Measurements from ENCODE around the gene CGNL1.

The CGNL1 gene

DNA sequence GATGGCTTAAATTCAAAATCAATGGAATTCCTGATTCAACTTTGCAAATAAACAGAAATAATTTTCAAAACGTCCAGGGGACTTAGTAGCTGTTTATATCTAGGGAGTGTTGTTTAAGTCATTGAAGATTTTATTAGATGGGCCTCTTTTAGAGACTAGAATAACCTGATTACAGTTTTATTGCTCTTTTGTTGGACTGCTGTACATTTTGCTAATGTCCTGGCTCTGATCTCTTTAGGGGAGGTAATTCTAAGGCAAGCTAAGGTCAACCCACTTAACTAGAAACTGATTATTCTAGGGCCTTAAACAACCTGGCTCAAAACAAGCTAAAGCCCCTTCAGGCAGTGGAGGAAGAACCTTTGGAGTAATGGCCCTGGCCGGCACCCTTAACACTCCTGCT lies 153.4 kb downstream of the CGNL1 start:
- Histone ChIP-seq H3K9me3 (replicated peaks in 1 of 2; ENCODE audit: control insufficient read depth in 2 of 2, insufficient read depth in 1 of 2, low read depth in 1 of 2, low read length in 2 of 2) (no peaks in the 10 kb centered on the region), H3K79me1 (ENCODE audit: low read depth, low read length) (no peaks in the 10 kb centered on the region), H2BK5ac (ENCODE audit: low read length) (no peak overlapping the region), H4K8ac (ENCODE audit: low read depth, low read length) (no peak overlapping the region), H3K9ac (ENCODE audit: low read depth, low read length, poor library complexity) (no peak overlapping the region), H3K4me3 (ENCODE audit: low read length in 2 of 2) (no peak overlapping the region), H3K23ac (ENCODE audit: low read depth, low read length, poor library complexity) (no peak overlapping the region), H2BK15ac (ENCODE audit: low read length) (no peak overlapping the region), H3K27me3 (ENCODE audit: control insufficient read depth in 3 of 3, insufficient read depth in 3 of 3, low read depth in 1 of 3, low read length in 3 of 3) (no peaks in the 10 kb centered on the region), H2BK120ac (ENCODE audit: low read depth, low read length) (no peak overlapping the region), H3K18ac (ENCODE audit: low read length) (no peak overlapping the region), H3K4me2 (ENCODE audit: insufficient read depth, low read length, poor library complexity, severe bottlenecking) (no peak overlapping the region), H2BK12ac (ENCODE audit: low read length) (no peak overlapping the region), H4K91ac (ENCODE audit: low read depth, low read length, poor library complexity) (no peak overlapping the region), H3K14ac (ENCODE audit: low read length) (no peak overlapping the region), H2AK5ac (ENCODE audit: low read depth, low read length) (no peak overlapping the region), H3K4ac (ENCODE audit: low read length) (no peak overlapping the region), H3K27ac (replicated peaks; ENCODE audit: low read length) (no peak overlapping the region), H2AFZ (ENCODE audit: low read length) (no peak overlapping the region), H3K36me3 (replicated peaks in 1 of 2; ENCODE audit: control insufficient read depth in 2 of 2, insufficient read depth in 2 of 2, low read length in 2 of 2) (no peaks in the 10 kb centered on the region), H3K4me1 (ENCODE audit: control insufficient read depth in 2 of 2, insufficient read depth in 1 of 2, low read depth in 1 of 2, low read length in 2 of 2) (peaks cover 5 to 17% of the 10 kb centered on the region in 2 donors)
- WGBS, 2 donors (ENCODE audit: extremely low coverage in 2 of 2, insufficient read length in 2 of 2, insufficient replicate concordance in 1 of 2): no CpG with 5 or more reads among the region's 2 CpGs
- no peak for DNase-seq (ENCODE audit: low spot score)

- Histone ChIP-seq H3K27ac (replicated peaks; ENCODE audit: low read length) (no peak overlapping the region), H3K14ac (ENCODE audit: low read length) (no peak overlapping the region), H3K4me1 (ENCODE audit: control insufficient read depth in 2 of 2, insufficient read depth in 1 of 2, low read depth in 1 of 2, low read length in 2 of 2) (peaks cover 5 to 23% of the 10 kb centered on the region in 2 donors), H3K4me2 (ENCODE audit: insufficient read depth, low read length, poor library complexity, severe bottlenecking) (no peak overlapping the region), H3K9ac (ENCODE audit: low read depth, low read length, poor library complexity) (no peak overlapping the region), H3K79me1 (ENCODE audit: low read depth, low read length) (no peaks in the 10 kb centered on the region), H3K18ac (ENCODE audit: low read length) (no peak overlapping the region), H2AK5ac (ENCODE audit: low read depth, low read length) (no peak overlapping the region), H2AFZ (ENCODE audit: low read length) (peak overlapping the region; percentile 54), H4K8ac (ENCODE audit: low read depth, low read length) (no peak overlapping the region), H3K36me3 (replicated peaks in 1 of 2; ENCODE audit: control insufficient read depth in 2 of 2, insufficient read depth in 2 of 2, low read length in 2 of 2) (peaks cover 0 to 1% of the 10 kb centered on the region in 2 donors), H3K23ac (ENCODE audit: low read depth, low read length, poor library complexity) (no peak overlapping the region), H4K91ac (ENCODE audit: low read depth, low read length, poor library complexity) (no peak overlapping the region), H2BK120ac (ENCODE audit: low read depth, low read length) (no peak overlapping the region), H2BK15ac (ENCODE audit: low read length) (no peak overlapping the region), H3K4me3 (ENCODE audit: low read length in 2 of 2) (no peak overlapping the region), H3K9me3 (replicated peaks in 1 of 2; ENCODE audit: control insufficient read depth in 2 of 2, insufficient read depth in 1 of 2, low read depth in 1 of 2, low read length in 2 of 2) (peaks cover 2 to 6% of the 10 kb centered on the region in 2 donors), H3K4ac (ENCODE audit: low read length) (no peak overlapping the region), H3K27me3 (ENCODE audit: control insufficient read depth in 3 of 3, insufficient read depth in 3 of 3, low read depth in 1 of 3, low read length in 3 of 3) (no peaks in the 10 kb centered on the region), H2BK12ac (ENCODE audit: low read length) (no peak overlapping the region), H2BK5ac (ENCODE audit: low read length) (no peak overlapping the region)
- no CpG with 5 or more reads among the region's 6 CpGs for WGBS, 2 donors (ENCODE audit: extremely low coverage in 2 of 2, insufficient read length in 2 of 2, insufficient replicate concordance in 1 of 2)
- DNase-seq (ENCODE audit: low spot score): no peak
Observed at GRCh38 chr15:57532731-57533447, 156.6 kb downstream of the CGNL1 start.

GRCh38 chr15:57533448-57533799 lies 157.1 kb downstream of the CGNL1 start:
- no CpG with 5 or more reads among the region's 5 CpGs for WGBS, 2 donors (ENCODE audit: extremely low coverage in 2 of 2, insufficient read length in 2 of 2, insufficient replicate concordance in 1 of 2)
- Histone ChIP-seq H2AK5ac (ENCODE audit: low read depth, low read length) (no peak overlapping the region), H3K27ac (replicated peaks; ENCODE audit: low read length) (no peak overlapping the region), H2BK120ac (ENCODE audit: low read depth, low read length) (no peak overlapping the region), H2BK5ac (ENCODE audit: low read length) (no peak overlapping the region), H4K91ac (ENCODE audit: low read depth, low read length, poor library complexity) (no peak overlapping the region), H3K4me2 (ENCODE audit: insufficient read depth, low read length, poor library complexity, severe bottlenecking) (no peak overlapping the region), H3K79me1 (ENCODE audit: low read depth, low read length) (no peaks in the 10 kb centered on the region), H3K27me3 (ENCODE audit: control insufficient read depth in 3 of 3, insufficient read depth in 3 of 3, low read depth in 1 of 3, low read length in 3 of 3) (no peaks in the 10 kb centered on the region), H2AFZ (ENCODE audit: low read length) (peak overlapping the region; percentile 54), H4K8ac (ENCODE audit: low read depth, low read length) (no peak overlapping the region), H3K18ac (ENCODE audit: low read length) (no peak overlapping the region), H2BK12ac (ENCODE audit: low read length) (no peak overlapping the region), H3K23ac (ENCODE audit: low read depth, low read length, poor library complexity) (no peak overlapping the region), H3K36me3 (replicated peaks in 1 of 2; ENCODE audit: control insufficient read depth in 2 of 2, insufficient read depth in 2 of 2, low read length in 2 of 2) (peaks cover 0 to 1% of the 10 kb centered on the region in 2 donors), H2BK15ac (ENCODE audit: low read length) (no peak overlapping the region), H3K4ac (ENCODE audit: low read length) (no peak overlapping the region), H3K9ac (ENCODE audit: low read depth, low read length, poor library complexity) (no peak overlapping the region), H3K9me3 (replicated peaks in 1 of 2; ENCODE audit: control insufficient read depth in 2 of 2, insufficient read depth in 1 of 2, low read depth in 1 of 2, low read length in 2 of 2) (peaks cover 2 to 6% of the 10 kb centered on the region in 2 donors), H3K14ac (ENCODE audit: low read length) (no peak overlapping the region), H3K4me1 (ENCODE audit: control insufficient read depth in 2 of 2, insufficient read depth in 1 of 2, low read depth in 1 of 2, low read length in 2 of 2) (peaks cover 5 to 23% of the 10 kb centered on the region in 2 donors), H3K4me3 (ENCODE audit: low read length in 2 of 2) (no peak overlapping the region)
- DNase-seq (ENCODE audit: low spot score): no peak

DNA sequence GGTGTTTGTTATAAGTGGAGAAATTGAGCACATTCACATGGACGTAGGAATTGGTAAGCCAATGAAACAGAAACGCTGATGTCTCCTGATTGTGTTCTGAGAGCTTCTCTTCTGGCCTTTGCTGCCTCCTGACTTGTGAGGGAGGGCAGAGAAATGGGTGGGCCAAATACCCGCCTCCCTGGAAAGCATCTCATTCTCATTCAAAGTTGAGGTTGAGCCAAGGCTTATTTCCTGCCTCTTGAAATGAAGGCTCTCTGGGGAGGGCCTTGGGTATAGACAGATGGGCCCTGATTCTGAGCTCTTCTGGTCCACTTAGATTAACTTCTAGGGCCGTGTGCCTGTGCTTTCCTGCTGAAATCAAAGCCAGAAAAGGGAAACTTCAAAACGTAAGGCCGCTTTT lies 158.0 kb downstream of the CGNL1 start:
- Histone ChIP-seq H3K23ac (ENCODE audit: low read depth, low read length, poor library complexity) (no peak overlapping the region), H3K79me1 (ENCODE audit: low read depth, low read length) (no peaks in the 10 kb centered on the region), H3K4me1 (ENCODE audit: control insufficient read depth in 2 of 2, insufficient read depth in 1 of 2, low read depth in 1 of 2, low read length in 2 of 2) (peaks cover 5 to 23% of the 10 kb centered on the region in 2 donors), H3K4me2 (ENCODE audit: insufficient read depth, low read length, poor library complexity, severe bottlenecking) (no peak overlapping the region), H4K8ac (ENCODE audit: low read depth, low read length) (no peak overlapping the region), H2BK120ac (ENCODE audit: low read depth, low read length) (no peak overlapping the region), H3K14ac (ENCODE audit: low read length) (no peak overlapping the region), H4K91ac (ENCODE audit: low read depth, low read length, poor library complexity) (no peak overlapping the region), H3K18ac (ENCODE audit: low read length) (no peak overlapping the region), H3K27ac (replicated peaks; ENCODE audit: low read length) (no peak overlapping the region), H3K9me3 (replicated peaks in 1 of 2; ENCODE audit: control insufficient read depth in 2 of 2, insufficient read depth in 1 of 2, low read depth in 1 of 2, low read length in 2 of 2) (peaks cover 2 to 6% of the 10 kb centered on the region in 2 donors), H3K4me3 (ENCODE audit: low read length in 2 of 2) (no peak overlapping the region), H3K9ac (ENCODE audit: low read depth, low read length, poor library complexity) (no peak overlapping the region), H2AFZ (ENCODE audit: low read length) (no peak overlapping the region), H3K27me3 (ENCODE audit: control insufficient read depth in 3 of 3, insufficient read depth in 3 of 3, low read depth in 1 of 3, low read length in 3 of 3) (no peaks in the 10 kb centered on the region), H2BK15ac (ENCODE audit: low read length) (no peak overlapping the region), H3K4ac (ENCODE audit: low read length) (no peak overlapping the region), H3K36me3 (replicated peaks in 1 of 2; ENCODE audit: control insufficient read depth in 2 of 2, insufficient read depth in 2 of 2, low read length in 2 of 2) (peaks cover 0 to 1% of the 10 kb centered on the region in 2 donors), H2BK5ac (ENCODE audit: low read length) (no peak overlapping the region), H2AK5ac (ENCODE audit: low read depth, low read length) (no peak overlapping the region), H2BK12ac (ENCODE audit: low read length) (no peak overlapping the region)
- no peak for DNase-seq (ENCODE audit: low spot score)
- WGBS, 2 donors (ENCODE audit: extremely low coverage in 2 of 2, insufficient read length in 2 of 2, insufficient replicate concordance in 1 of 2): no CpG with 5 or more reads among the region's 6 CpGs
